SK-N-SH (cell line): ENCODE data around the gene MAT2A.

Experiments
- CTCF ChIP-seq: fragments of 200-600 bp; sonication (generic); IDR thresholded peaks from 2 replicates; pipeline ENCODE4 v1.6.1; 2017; ENCODE audit warnings: antibody characterized with exemption, mild to moderate bottlenecking, moderate library complexity
- NRF1 ChIP-seq: IDR thresholded peaks from 2 replicates; pipeline ENCODE4 v1.6.1; 2012; ENCODE audit warnings: low read depth, mild to moderate bottlenecking, low read length
- PBX3 ChIP-seq: IDR thresholded peaks from 2 replicates; pipeline ENCODE4; 2012
- RCOR1 ChIP-seq: fragments of 150-350 bp; IDR thresholded peaks from 2 replicates; pipeline ENCODE4 v1.6.1; 2017; ENCODE audit warnings: antibody characterized with exemption, low read length
- REST ChIP-seq: IDR thresholded peaks from 2 replicates; pipeline ENCODE4 v1.6.1; 2012; ENCODE audit warnings: mild to moderate bottlenecking, low read depth, low read length, moderate library complexity
- SIN3A ChIP-seq: IDR thresholded peaks from 2 replicates; pipeline ENCODE4 v1.6.1; 2012; ENCODE audit warnings: low read depth, mild to moderate bottlenecking, low read length, moderate library complexity, borderline replicate concordance
- TAF1 ChIP-seq: IDR thresholded peaks from 2 replicates; pipeline ENCODE4 v1.6.1; 2012; ENCODE audit warnings: low read depth, mild to moderate bottlenecking, low read length, moderate library complexity, borderline replicate concordance
- TEAD4 ChIP-seq: IDR thresholded peaks from 2 replicates; pipeline ENCODE4 v1.4.0; 2012; ENCODE audit warnings: mild to moderate bottlenecking, borderline replicate concordance; ENCODE audit not compliant: insufficient read depth

- TF ChIP-seq NRF1 (no peak), SIN3A (no peak), CTCF (no peak), PBX3 (no peak), REST (no peak), TEAD4 (no peak), TAF1 (no peak), RCOR1 (no peak)
These were observed 16.1 kb downstream of the MAT2A start for GRCh38 chr2:85554980-85555612.
